Kidney glomerular epithelial cell (primary cell): ENCODE data around the gene TOP1.
"Not testable (repeated sequence)": the region's sequence is repeated elsewhere in the genome, so short reads cannot be mapped to it uniquely, and the experiment has no call there.

Source experiments
- DNase-seq: peaks from one replicate; lab custom pipeline; 2025; lab: John Stamatoyannopoulos, UW

The TOP1 gene

DNA sequence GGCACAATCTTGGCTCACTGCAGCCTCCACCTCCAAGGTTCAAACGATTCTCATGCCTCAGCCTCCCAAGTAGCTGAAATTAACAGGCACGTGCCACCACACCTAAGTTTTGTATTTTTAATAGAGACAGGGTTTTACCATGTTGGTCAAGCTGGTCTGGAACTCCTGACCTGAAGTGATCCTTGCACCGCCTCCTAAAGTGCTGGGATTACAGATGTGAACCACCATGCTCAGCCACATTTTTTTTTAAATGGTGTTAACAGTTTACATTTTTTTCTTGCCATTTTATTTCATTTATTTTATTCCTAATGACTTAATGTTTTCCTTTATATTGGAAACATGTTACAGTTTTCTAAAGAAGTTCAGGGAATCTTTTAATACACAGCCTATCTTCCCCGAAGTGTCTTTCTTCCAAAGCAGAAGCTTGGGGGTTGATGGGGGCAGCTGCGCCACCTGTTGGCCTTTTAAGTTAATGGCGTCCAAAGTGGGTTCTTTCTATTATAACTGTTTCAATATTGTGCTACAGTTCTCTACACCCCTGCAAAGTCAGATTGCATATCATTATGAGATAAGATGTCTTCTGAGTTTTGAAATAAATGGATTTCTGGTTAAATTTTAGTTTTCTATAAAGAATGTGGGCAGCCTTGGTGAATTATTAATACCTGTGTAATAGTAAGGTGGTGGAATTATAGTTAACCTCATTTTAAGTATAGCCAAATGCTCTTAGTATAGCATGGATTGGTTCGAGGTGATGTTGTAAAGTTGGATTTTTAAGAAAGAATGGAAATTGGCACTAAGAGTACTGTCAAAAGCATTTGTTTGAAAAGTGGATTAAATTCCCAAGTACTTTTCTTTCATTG, 66.7 kb downstream of the TOP1 start:
- peak; percentile 34 for DNase-seq

DNA sequence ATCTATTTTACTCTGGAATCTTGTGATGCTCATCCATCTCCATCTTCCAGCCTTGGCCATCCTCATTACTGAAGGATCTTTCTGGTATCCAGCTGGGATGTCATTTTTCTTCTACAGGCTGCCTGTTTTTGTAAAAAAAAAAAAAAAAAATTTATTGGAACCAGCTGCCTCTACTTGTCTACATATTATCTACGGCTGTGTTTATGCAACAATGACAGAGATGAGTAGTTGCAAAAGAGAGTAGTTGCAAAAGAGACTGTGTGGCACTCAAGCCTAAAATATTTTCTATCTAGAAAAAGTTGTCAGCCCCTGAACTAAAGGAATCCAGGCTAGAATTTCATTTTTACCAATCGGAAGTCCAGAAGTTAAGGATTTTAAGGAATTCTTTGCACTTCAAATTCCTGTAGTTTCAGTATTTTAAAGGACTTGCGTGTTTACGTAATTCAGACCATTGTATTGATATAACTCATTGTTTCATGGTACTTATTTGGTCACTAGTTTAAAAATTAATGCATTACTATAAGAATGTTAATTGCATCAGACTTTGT, 70.2 kb downstream of the TOP1 start:
- DNase-seq = no peak

DNA sequence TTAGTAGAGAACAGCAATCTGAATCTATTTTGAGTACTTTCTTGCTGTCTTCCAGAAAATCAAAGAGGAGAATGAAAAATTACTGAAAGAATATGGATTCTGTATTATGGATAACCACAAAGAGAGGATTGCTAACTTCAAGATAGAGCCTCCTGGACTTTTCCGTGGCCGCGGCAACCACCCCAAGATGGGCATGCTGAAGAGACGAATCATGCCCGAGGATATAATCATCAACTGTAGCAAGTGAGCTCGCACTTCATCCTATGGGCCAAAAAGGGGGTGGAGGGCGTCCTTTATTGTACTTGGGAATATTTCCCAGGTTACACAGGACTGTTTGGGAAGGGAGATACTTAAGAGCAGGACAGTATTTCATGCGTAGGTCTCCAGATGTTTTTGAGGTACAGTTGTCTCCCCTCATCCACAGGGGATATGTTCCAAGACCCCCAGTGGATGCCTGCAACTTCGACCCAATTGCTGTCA, 71.4 kb downstream of the TOP1 start:
- DNase-seq = no peak

DNA sequence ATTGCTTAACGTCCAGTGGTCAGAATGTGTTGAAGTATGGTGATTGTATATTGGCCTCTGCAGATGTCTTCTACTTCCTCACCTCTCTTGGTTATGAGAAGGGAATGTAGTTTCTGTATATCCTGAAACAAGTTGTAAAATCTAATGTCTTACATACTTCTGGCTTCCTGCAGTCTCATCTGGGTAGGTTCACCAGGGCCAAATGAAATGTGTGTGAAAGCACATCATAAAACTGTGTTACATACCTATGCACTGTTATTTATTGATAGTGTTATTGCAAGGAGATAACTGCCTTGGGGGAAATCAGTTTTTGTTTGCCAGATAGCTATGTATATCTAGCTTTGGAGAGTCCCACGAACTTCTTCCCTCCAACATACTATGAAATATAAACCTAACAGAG, 73.0 kb downstream of the TOP1 start:
- no peak for DNase-seq

DNA sequence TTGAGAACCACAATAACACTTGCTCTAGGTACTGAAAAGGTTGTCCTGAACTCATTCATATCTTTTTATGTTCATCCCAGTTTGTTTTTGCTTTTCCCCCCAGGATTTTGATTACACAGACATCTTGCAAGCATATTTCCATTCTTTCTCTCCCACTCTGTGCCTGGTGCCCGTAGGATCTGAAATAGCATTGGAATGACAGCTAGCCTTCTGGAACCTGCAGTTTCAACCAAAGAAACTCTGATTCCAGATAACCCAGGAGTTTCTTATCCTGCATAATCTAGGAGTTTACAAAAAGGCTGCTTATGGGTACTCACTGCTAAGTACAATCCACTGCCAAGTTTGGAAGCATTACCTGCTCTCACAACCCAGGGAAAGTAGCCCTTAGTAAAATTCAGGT, 79.9 kb downstream of the TOP1 start:
- DNase-seq = no peak

DNA sequence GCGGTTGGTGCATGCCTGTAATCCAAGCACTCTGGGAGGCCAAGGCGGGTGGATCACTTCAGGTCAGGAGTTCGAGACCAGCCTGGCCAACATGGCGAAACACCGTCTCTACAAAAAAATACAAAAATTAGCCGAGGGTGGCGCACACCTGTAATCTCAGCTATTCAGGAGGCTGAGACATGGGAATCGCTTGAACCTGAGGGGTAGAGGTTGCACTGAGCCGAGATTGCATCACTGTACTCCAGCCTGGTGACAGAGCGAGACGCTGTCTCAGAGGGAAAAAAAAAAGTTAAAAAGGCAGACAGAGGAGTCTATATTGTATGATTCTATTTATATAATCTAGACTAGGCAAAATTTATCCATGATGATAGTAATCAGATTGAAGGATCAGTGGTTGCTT, 81.4 kb downstream of the TOP1 start:
- no peak for DNase-seq

DNA sequence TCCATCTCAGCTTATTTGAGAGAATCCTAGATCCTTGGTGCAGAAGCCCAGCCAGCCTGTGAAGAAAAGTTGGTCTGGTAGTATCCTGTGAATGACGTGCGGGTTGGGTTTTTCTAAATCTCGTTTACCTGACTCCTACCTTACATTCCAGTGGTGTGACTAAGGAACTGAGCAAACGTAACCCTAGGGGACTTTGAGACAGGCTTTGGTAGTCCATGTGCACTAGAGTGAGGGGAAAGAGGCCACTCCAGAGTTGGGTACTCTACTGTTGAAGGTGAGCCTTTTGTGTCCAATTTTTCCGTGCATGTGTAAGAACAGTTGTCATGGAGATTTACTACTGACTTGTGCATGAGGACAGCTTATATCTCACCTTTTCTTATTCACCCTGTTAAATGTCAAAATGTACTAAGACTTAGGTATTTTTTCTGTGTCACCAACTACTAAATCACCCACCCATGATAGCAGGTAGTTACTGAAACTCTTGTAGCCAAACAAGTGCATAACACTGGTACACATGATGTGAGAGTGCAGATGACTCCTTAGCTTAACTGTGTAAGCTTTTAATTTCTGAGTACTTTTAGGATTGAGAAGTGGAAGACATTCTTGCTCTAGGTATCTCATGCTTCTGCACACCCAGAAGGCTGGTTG, 82.4 kb downstream of the TOP1 start:
- DNase-seq = peak; percentile 25

DNA sequence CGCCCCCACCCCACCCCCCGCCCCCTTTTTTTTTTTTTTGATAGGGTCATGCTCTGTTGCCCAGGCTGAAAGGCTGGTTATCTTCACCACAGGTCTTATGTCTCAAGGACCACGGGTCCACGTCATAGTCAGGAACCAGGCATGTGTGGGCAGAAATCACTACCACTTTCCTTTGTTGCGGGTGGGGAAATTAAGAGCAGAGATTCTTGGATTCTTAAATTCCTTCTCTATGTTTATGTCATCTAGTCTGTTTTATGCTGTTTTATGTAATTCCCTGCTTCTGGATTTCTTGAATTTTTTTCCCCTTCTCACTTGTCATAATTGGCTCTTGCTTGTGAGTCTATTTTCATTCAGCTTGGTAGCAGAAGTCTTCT, 82.9 kb downstream of the TOP1 start:
- peak; percentile 40 for DNase-seq

DNA sequence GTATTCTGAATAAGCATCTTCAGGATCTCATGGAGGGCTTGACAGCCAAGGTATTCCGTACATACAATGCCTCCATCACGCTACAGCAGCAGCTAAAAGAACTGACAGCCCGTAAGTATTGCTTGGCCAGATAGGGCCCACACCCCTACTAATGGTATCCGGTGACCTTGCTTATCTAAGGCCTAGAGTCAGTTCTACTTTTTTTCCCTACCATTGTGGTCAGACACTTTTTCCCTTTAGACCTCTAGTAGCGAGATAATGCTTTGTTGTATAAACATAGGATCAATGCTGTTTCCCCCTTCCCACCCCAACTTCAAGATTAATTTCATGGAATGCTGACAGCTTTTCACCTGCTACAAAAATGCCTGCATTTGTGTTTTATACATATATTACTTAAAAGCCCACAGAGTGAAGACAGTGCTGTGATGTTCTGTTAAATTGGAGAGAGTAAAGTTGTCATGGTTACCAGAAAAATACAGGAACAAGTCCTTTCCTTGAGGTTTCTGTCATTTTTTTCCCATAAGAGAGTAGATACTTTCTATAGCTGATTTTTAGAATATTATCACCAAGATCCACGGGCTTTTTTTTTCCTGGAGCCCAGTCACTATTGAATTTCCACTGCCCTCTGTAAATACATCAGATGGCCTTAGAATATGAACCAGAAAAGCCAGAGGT, 87.8 kb downstream of the TOP1 start:
- DNase-seq = no peak

DNA sequence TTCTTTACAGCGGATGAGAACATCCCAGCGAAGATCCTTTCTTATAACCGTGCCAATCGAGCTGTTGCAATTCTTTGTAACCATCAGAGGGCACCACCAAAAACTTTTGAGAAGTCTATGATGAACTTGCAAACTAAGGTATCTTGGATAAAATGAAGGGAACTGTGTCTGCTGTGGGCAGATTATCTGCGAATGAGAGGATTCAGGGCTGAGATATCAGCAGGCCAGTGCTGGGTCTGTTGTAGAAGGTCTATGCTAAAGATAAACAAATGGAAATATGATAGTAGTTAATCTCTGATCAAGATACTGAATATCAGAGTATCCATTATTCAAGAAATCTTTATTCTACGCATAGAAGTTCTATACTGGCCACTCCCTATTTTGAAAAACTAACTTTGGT, 89.5 kb downstream of the TOP1 start:
- DNase-seq = not testable (repeated sequence)

DNA sequence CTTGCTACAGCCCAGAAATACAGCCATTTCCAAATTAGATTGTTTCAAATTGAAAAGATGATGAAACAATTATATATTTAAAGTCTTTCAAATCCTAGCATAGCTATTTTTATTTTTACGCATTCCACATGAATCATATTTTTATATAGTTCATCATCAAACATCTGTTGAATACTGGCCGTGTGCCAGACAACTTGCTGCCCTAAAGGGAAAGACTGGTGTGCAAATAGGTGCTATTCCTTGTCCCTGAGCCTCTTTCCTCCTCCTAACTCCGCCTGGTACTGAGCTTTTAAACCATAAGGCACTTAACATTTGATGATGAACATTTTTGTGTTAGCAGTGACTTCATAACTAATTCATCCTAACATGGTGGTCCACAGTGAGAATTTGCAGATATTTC, 90.0 kb downstream of the TOP1 start:
- no peak for DNase-seq

DNA sequence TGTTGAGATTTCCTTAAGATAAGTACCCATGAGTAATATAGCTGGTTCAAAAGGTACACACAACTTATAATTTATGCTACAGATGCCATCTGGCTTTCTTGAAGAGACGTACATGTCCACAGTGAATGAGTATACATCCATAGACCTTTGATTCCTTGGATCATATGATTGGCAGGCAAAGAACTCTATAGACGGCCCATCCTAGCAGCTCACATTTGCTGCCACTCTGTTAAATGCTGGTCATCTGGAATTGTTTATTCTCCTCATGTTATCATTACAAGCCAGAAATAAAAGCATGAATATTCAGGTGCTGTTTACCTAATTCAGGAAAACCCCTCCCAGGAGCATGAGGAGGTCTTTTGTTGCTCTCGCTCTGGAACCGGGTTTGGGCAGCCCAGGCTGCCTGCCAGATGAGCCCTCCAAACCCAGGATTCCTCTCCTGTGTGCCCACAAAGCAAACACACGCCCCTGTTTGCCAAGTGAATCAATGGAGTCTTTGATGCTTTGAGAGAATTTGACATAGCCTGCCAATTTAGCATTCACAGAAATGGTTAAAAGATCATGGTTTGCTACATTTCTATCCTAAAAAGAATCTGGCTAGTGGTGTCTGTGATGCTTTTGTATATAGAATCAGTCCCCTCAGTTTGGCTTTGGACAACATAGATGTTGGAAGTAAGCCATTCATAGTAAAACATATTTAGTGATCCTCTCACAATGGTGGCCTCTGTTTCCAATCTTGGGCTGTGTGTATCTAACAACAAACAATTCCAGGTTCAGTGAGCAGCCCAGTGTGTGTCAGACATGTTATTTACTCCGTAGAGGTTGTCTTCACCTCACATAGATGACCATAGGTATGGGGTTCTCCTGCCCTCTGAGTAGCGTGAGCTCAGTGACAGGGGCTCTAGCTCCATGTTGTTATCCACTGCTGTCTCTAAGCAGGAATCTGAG, 91.3 kb downstream of the TOP1 start:
- DNase-seq = no peak

DNA sequence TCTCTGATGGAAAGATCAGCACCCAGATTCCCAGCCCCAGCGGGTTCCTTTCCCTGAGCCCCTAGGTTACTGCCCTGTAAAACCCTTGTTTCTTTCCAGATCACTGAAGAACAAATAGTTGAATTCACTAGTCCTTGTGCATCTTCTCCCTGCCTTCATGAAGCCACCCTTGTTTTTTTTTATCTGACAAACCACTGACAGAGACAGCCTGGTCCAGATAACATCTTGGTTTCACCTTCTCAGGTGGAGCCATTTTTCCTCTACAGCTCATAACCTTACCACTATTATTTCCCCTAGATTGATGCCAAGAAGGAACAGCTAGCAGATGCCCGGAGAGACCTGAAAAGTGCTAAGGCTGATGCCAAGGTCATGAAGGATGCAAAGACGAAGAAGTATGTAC, 92.8 kb downstream of the TOP1 start:
- DNase-seq = no peak

DNA sequence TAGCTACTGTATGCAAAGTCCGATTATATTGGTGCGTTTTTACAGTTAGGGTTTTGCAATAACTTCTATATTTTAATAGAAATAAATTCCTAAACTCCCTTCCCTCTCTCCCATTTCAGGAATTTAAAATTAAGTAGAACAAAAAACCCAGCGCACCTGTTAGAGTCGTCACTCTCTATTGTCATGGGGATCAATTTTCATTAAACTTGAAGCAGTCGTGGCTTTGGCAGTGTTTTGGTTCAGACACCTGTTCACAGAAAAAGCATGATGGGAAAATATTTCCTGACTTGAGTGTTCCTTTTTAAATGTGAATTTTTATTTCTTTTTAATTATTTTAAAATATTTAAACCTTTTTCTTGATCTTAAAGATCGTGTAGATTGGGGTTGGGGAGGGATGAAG, 95.0 kb downstream of the TOP1 start:
- DNase-seq = no peak

DNA sequence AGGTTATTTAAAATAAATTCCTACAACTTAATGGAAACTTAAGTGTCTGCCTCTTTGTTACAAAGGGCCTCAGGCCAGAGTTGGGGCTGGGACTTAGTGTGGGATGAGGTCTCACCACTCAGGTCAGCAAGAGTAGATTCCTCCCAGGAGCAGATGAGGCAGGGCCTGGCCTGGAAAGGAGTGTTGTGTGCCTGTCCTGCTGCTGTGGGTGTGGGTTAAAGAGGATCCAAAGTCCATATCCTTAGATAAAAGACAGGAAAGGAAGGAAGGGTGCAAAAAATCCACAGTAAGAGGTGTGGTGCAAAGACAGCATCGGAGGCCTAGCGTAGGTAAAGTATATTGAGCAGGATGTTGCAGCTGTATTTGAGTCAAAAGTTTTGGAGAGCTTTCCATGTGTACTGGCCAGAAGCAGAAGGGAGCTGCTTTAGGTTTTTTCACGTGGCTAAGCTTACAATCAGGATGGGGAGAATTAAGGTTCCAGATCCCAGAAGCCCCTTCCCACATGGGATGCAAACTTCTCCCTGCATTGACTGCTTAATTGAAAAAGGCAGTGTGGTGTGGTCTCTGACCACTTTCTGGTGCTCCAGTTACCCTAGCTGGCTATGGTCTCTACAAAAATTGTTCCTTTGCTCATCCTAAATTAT, 96.0 kb downstream of the TOP1 start:
- DNase-seq = no peak

DNA sequence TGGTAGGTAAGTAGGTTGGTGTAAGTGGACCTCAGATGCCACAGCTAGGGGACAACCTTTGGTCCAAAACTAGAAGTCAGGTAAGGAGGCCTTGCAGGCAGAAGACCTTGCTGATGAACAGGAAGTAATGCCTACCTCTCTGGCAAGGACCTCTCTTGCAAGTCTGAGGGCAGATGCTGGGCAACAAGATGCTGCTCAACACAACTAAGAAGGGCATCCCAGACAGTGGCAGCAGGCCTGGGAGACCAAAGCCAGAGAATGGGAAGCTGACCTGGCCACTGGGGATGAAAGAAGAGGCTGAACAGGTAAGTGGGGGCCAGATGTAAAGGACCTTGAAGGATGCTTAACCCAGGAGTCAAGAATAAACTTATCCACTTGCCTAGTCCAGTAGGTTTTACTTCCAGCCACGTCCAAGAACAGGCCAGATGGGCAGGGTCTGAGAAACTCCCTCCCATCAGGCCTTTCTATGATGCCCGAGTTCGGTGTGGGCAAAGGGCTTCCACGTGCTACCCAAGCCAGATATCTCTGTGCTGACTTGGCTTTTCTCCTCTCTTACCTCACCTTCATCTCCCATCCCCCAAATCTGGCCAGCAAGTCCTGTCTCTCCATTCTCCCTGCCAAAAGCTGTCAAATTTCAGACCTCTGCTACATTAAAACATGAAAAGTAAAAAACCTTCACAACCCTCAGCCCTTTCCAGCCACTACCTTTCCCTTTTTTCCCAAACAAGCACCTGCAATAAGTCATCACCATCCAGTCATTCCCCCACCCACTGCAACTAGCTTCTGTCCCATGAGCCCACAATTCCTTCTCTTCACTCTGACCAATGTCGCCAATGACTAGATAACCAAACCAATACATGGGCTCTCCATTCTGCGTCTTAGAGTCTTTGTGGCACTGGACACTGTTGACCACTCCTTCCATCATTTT, 97.2 kb downstream of the TOP1 start:
- no peak for DNase-seq

DNA sequence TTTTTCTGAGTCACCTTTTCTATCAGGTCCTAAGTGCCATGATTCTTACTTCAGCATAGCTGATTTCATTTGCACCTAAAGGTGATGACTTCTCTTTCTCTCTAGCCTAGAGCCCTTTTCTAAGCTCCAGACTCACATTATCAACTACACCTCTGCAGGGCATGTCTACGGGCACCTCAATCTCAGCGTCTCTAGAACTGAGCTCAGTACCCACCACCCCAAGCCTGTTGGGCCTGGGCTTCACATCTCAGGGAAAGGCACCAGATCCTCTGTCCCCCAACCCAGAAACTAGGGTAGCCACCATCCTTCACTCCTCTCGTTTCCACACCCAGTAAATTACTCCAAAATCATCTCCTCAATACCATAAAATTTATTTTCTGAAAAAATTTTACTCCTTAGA, 98.1 kb downstream of the TOP1 start:
- DNase-seq = no peak

DNA sequence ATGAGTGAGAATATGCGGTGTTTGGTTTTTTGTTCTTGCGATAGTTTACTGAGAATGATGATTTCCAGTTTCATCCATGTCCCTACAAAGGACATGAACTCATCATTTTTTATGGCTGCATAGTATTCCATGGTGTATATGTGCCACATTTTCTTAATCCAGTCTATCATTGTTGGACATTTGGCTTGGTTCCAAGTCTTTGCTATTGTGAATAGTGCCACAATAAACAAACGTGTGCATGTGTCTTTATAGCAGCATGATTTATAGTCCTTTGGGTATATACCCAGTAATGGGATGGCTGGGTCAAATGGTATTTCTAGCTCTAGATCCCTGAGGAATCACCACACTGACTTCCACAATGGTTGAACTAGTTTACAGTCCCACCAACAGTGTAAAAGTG, 99.7 kb downstream of the TOP1 start:
- not testable (repeated sequence) for DNase-seq

DNA sequence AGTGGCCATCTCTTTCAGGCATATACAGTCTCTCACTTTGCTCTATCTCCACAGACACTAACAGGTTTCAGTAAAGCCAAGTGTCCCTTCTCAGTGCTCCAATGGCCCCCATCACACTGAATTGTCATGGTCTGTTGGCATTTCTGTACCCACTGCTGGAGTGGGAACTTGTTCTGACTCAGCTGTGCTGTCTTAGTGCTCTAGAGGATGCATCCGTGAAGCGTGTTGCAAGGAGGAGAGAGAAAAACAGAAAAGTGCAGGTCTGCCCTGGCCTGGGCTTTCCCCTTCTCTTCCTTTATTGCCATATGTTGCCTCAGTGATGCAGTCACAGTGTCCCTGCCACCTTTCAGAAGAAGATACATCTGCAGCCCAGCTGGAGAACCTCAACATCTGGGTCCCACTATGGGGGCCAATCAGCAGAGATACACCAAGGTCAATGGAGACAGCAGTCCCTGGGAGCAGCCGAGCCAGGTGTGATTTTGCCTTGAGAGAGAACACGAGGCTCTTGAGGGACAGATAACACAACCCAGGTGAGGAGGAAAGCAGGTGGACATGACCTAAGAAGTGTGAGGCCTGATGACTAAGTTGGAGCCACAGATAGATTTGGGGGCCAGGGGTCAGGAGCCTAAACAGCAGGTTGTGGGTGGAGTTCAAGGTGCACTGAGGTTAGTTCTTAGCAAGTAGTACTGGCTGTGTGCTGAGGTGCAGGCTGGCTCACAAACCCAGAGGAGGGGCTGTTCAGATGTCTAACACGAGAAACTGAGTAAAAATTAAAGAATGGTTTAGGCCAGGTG, 103.2 kb downstream of the TOP1 start:
- DNase-seq = no peak
